Activated CD8-positive, alpha-beta T cell treated with anti-CD3 and anti-CD28 coated beads, Interleukin-2, amount 10 ng/mL, durations not matched to agents 7 days and 5 days (primary cell): ENCODE measurements around the gene C11orf98. TPM values are rescaled to one million over a fixed set of nuclear protein-coding genes. Genes with fewer than 3 reads are reported as not detected.

Source experiments
- ATAC-seq: fragments of 150-1000 bp; cut with Tn5 transposase; one replicate; pipeline ENCODE4 v1.10.0; 2021; ENCODE audit warnings: moderate library complexity
- CTCF ChIA-PET: fragments of 350-600 bp; sonication (Branson Sonifier 250); formaldehyde crosslinking; loops from one replicate; lab custom pipeline; 2021; ENCODE audit warnings: antibody characterized with exemption; lab: Charles Lee
- POLR2A ChIA-PET: fragments of 350-600 bp; sonication (Branson Sonifier 250); formaldehyde crosslinking; loops from one replicate; lab custom pipeline; 2021; ENCODE audit warnings: antibody characterized with exemption; lab: Charles Lee
- DNase-seq: peaks from one replicate; pipeline ENCODE4 v3.0.0-alpha.2; 2020
- H3K27ac Mint-ChIP-seq: one replicate; pipeline ENCODE4 v1.8.0; 2021; ENCODE audit warnings: mild to moderate bottlenecking, mixed read lengths
- H3K27me3 Mint-ChIP-seq: one replicate; pipeline ENCODE4 v1.8.0; 2021; ENCODE audit warnings: low read depth, mixed read lengths
- H3K36me3 Mint-ChIP-seq: one replicate; pipeline ENCODE4 v1.8.0; 2021; ENCODE audit warnings: low read depth, mixed read lengths
- H3K4me1 Mint-ChIP-seq: one replicate; pipeline ENCODE4 v1.8.0; 2021; ENCODE audit warnings: low read depth, mixed read lengths
- H3K4me3 Mint-ChIP-seq: one replicate; pipeline ENCODE4 v1.8.0; 2021; ENCODE audit warnings: mild to moderate bottlenecking, mixed read lengths
- H3K9me3 Mint-ChIP-seq: one replicate; pipeline ENCODE4 v1.8.0; 2022; ENCODE audit warnings: mixed read lengths; ENCODE audit not compliant: insufficient read depth
- total RNA-seq, 2 experiments: library from RNA; stranded (reverse); gene quantifications; one replicate each; pipeline ENCODE4 v1.2.3, GENCODE V29; 2021

Gene C11orf98
- 100 to 1,000 TPM; 131 to 133 TPM for total RNA-seq

DNA sequence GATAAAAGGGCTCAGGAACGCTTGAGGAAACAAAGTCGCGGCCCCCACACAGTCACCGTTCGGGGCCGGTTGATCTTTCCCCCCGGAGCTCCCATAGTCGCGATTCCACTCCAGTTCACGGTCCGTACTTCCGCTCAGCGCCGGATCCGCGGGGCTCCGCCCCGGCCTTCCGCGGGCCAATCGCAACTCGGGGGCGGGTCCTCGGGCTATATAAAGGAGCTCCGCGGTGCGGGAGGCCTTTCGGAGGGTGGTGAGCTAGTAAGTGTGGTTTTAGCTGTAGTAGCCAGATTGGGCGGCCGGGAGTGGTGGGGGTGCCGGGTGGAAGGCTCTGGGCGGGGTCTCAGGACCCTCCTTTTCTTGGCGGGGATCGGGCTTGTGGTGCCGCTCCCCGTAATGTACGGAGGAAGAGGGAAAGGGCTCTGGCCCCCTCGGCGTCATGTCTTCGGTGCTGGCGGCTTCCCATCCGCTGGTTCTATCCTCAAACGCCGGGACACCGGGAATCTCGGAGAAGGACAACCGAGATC, at the start of gene C11orf98, which contains the start of gene CSKMT:
Gene C11orf98, minus strand, starts transcription at position 136 of the 524 bp plus-strand sequence. Its CDS starts 41 bp downstream, at position 95.
Gene CSKMT, plus strand, starts transcription at position 238 of the 524 bp plus-strand sequence. CDS start 568 bp downstream, outside the sequence.
- ChIA-PET POLR2A (interaction anchor here (0.5 to 6.1 kb wide), 53 partner anchors 9 to 1751 kb away, joined by 3 to 76 read pairs (median 6); partner anchors contain the start of genes B3GAT3, BSCL2, EEF1G and GANAB), CTCF (interaction anchor here (0.8 to 3.4 kb wide), 31 partner anchors 10 to 272 kb away, joined by 3 to 23 read pairs (median 4); partner anchors contain the start of genes EML3, HNRNPUL2, INTS5 and POLR2G)
- no peaks in the 10 kb centered on the region for H3K27me3 Mint-ChIP-seq
- H3K27ac Mint-ChIP-seq, result peak within 1 kb of the TSS; percentile 93
- no peaks in the 10 kb centered on the region for H3K9me3 Mint-ChIP-seq
- peak; percentile 93 for ATAC-seq
- peak; percentile 97 for DNase-seq
- H3K4me1 Mint-ChIP-seq, result peaks cover 38% of the 10 kb centered on the region
- H3K36me3 Mint-ChIP-seq, result peaks cover 59% of the 10 kb centered on the region
- H3K4me3 Mint-ChIP-seq, result peak within 1 kb of the TSS; percentile 98

DNA sequence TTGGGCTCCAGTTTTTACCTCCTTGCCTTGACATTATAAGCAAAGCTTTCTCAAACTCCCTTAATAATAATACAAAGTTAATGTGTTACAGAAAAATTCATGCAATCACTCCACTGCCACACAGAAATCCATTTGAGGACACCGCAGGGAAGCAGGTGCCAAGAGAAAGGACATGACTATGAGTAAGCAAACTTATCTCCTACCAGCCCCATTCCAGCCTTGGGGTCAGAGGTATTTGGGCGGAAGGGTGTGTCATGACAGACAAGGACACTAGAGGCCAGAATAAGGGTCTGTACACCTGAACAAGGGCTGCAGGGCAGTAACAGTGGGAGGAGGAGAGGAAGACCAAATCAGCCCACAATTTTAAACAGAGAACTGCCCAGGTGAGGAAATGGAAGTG, 48.3 kb upstream of the C11orf98 start:
- DNase-seq (no peak), ATAC-seq (no peak)
- H3K9me3 Mint-ChIP-seq, result no peaks in the 10 kb centered on the region
- peak overlapping the region; percentile 79 for H3K27ac Mint-ChIP-seq
- no peaks in the 10 kb centered on the region for H3K27me3 Mint-ChIP-seq
- H3K4me3 Mint-ChIP-seq, result peak overlapping the region; percentile 39
- H3K36me3 Mint-ChIP-seq, result peaks cover 79% of the 10 kb centered on the region
- POLR2A ChIA-PET, result interaction anchor here (1.1 to 11.7 kb wide), 4 partner anchors 13 to 142 kb away, joined by 3 to 123 read pairs (median 6); partner anchors contain the start of genes GANAB, HNRNPUL2 and TTC9C
- peaks cover 77% of the 10 kb centered on the region for H3K4me1 Mint-ChIP-seq
- CTCF ChIA-PET, result interaction anchor here (0.9 to 1.1 kb wide), 2 partner anchors 24 to 33 kb away, joined by 3 to 5 read pairs; no protein-coding TSS in a partner anchor

DNA sequence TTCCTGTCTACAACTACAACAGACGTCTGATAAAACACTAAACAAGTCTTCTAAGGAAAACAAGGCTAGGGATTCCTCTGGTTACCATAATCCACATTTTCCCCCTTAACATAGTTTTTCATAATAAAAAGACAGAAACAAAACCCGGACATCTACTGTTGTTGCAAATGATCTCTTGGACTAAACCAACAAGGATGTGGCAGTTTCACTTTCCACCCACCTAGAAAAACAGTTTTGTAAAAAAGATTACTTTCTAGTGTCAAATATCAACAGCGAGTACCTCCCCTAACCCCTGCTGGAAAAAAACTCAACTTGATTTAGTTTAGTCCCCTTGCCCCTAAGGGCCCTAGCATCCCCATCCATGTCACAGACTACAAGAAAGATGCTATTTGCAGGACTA, 47.9 kb upstream of the C11orf98 start:
- POLR2A ChIA-PET, result interaction anchor here (1.1 to 11.7 kb wide), 4 partner anchors 13 to 143 kb away, joined by 3 to 123 read pairs (median 6); partner anchors contain the start of genes GANAB, HNRNPUL2 and TTC9C
- peaks cover 77% of the 10 kb centered on the region for H3K4me1 Mint-ChIP-seq
- H3K27me3 Mint-ChIP-seq, result no peaks in the 10 kb centered on the region
- peaks cover 76% of the 10 kb centered on the region for H3K36me3 Mint-ChIP-seq
- no peak for DNase-seq
- peak overlapping the region; percentile 39 for H3K4me3 Mint-ChIP-seq
- no peak for ATAC-seq
- CTCF ChIA-PET, result interaction anchor here (1.0 to 1.2 kb wide), 2 partner anchors 122 to 145 kb away, joined by 3 to 4 read pairs; partner anchors contain the start of gene TUT1
- H3K9me3 Mint-ChIP-seq, result no peaks in the 10 kb centered on the region
- H3K27ac Mint-ChIP-seq, result peak overlapping the region; percentile 79

DNA sequence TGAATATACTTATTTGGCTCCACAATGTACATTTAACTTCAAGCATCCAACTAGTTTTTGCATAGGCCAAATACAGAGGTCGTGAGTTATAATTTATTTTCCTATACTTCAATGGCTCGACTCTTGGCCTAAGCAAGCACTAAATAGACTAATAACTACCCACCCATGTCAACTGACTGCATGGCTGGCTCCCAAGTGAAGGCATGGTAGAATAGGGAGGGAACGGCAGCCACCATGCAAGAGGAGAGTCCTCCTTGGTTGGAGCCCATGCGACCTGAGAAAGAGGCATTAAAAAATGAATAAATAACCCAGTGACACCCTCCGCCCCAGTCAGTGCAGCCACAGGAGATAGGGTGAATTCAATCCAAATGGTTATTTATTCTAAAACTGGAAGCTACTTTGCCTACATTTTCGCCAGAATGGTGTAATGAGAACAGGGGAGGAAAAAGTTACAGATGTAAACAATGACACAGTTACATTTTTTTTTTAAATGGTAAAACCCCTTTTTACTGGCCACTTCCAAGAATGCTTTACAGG, 47.3 kb upstream of the C11orf98 start:
- POLR2A ChIA-PET, result interaction anchor here (0.6 to 11.7 kb wide), 5 partner anchors 14 to 143 kb away, joined by 3 to 123 read pairs (median 4); partner anchors contain the start of genes GANAB, HNRNPUL2 and TTC9C

DNA sequence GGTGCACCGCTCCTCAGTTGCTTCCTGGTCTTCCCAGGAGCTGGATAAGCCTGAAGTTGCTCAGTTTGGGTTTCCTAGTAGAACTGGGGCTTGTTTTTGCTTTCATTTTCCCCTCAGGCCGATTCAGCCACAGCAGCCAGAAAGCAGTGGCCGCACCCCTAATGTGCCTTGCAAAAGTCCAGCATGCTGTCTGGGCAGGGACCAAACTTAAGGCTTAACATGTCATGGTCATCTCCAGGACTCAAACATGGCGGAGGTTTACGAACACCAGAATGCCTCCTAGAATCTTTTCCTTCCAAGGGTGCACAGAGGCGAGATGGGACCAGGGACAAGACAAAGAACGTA, 45.0 kb upstream of the C11orf98 start:
- POLR2A ChIA-PET, result interaction anchor here (0.6 to 11.7 kb wide), 19 partner anchors 8 to 172 kb away, joined by 3 to 123 read pairs (median 5); partner anchors contain the start of genes C11orf98, CSKMT, HNRNPUL2 and LBHD1
- DNase-seq (peak; percentile 59), ATAC-seq (no peak)
- Mint-ChIP-seq H3K4me1 (peaks cover 77% of the 10 kb centered on the region), H3K36me3 (peaks cover 60% of the 10 kb centered on the region), H3K27me3 (no peaks in the 10 kb centered on the region), H3K27ac (peak overlapping the region; percentile 95), H3K9me3 (no peaks in the 10 kb centered on the region), H3K4me3 (peak overlapping the region; percentile 85)
- CTCF ChIA-PET, result interaction anchor here (1.0 to 3.6 kb wide), 5 partner anchors 17 to 285 kb away, joined by 4 to 15 read pairs (median 5); partner anchors contain the start of gene HNRNPUL2

More for the DNA sequence above, 47.3 kb upstream of the C11orf98 start:
- CTCF ChIA-PET, result interaction anchor here (1.0 to 1.2 kb wide), 2 partner anchors 121 to 145 kb away, joined by 3 to 4 read pairs; partner anchors contain the start of gene TUT1
- H3K36me3 Mint-ChIP-seq, result peaks cover 72% of the 10 kb centered on the region
- H3K27ac Mint-ChIP-seq, result peak overlapping the region; percentile 79
- peaks cover 78% of the 10 kb centered on the region for H3K4me1 Mint-ChIP-seq
- no peak for ATAC-seq
- H3K9me3 Mint-ChIP-seq, result no peaks in the 10 kb centered on the region
- peak overlapping the region; percentile 3 for H3K4me3 Mint-ChIP-seq
- H3K27me3 Mint-ChIP-seq, result no peaks in the 10 kb centered on the region
- DNase-seq, result no peak

DNA sequence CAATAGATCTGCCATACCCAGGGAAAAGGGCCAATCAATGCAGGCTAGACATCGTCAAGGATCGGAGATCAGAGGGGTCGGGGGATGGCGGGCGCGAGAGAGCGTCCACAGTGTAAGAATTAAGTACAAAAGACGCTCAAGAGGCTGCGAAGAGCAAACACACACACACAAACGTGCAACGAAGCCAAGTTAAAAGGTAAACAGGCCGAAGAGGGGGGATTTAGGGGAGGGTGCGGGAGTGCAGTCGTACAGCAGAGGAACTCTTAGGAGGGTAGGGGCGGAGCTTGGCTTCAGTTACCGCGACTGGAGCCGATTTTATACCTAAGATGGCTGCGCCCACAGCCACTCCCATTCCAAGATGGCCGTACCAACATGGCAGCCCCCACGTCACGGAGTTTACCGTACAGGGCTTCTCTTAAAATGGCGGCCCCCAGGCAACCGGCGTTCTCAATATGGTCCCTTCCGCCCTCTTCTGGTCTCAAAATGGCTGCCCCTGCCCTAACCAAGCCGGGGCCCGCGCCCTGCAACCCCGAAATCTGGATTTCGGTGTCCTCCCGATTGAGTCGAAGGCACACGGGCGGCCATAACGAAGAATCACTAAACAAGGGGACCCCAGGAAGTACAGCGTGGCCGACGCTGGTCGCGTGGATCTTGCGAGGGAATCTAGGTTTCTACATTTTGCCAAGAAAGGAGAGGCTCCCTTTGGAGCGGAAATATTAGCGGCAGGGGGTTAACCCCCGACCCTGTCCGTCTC, 44.4 kb upstream of the C11orf98 start:
- H3K36me3 Mint-ChIP-seq, result peaks cover 56% of the 10 kb centered on the region
- peak overlapping the region; percentile 85 for H3K4me3 Mint-ChIP-seq
- peak overlapping the region; percentile 95 for H3K27ac Mint-ChIP-seq
- peaks cover 73% of the 10 kb centered on the region for H3K4me1 Mint-ChIP-seq
- ChIA-PET CTCF (interaction anchor here (1.0 to 3.6 kb wide), 6 partner anchors 18 to 285 kb away, joined by 3 to 15 read pairs (median 4); partner anchors contain the start of gene HNRNPUL2), POLR2A (interaction anchor here (0.6 to 11.7 kb wide), 31 partner anchors 8 to 570 kb away, joined by 3 to 123 read pairs (median 5); partner anchors contain the start of genes C11orf98, CSKMT, EEF1G and HNRNPUL2)
- peak; percentile 99 for DNase-seq
- peak; percentile 79 for ATAC-seq
- H3K27me3 Mint-ChIP-seq, result no peaks in the 10 kb centered on the region
- no peaks in the 10 kb centered on the region for H3K9me3 Mint-ChIP-seq

DNA sequence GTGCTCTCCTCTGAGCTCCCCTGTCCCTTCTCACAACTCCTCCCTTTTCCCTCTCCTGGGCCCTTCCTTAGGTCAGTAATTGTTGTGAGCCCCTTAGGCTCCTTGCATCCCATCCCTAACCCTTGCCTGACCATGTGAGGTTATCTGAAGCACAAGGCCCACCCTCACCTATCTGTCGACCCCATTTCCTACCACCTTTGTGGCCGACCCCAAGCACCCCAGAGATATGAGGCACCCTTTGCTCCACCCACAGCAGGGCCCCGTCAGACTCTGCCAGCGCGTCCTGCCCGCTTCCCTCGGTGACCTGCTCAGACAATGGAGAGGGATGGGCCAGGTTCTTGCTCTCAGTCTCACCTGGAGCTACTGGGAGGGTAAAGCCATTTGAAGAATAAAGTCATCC, 43.8 kb upstream of the C11orf98 start:
- Mint-ChIP-seq H3K9me3 (no peaks in the 10 kb centered on the region), H3K27ac (peak overlapping the region; percentile 95), H3K27me3 (no peaks in the 10 kb centered on the region), H3K4me3 (peak overlapping the region; percentile 85), H3K36me3 (peaks cover 51% of the 10 kb centered on the region), H3K4me1 (peaks cover 67% of the 10 kb centered on the region)
- POLR2A ChIA-PET, result interaction anchor here (0.6 to 11.7 kb wide), 26 partner anchors 9 to 569 kb away, joined by 3 to 123 read pairs (median 6); partner anchors contain the start of genes C11orf98, CSKMT, EEF1G and HNRNPUL2
- ATAC-seq, result peak; percentile 36
- CTCF ChIA-PET, result interaction anchor here (1.0 to 3.6 kb wide), 7 partner anchors 11 to 284 kb away, joined by 3 to 15 read pairs (median 4); partner anchors contain the start of genes HNRNPUL2 and TUT1
- peak; percentile 73 for DNase-seq

DNA sequence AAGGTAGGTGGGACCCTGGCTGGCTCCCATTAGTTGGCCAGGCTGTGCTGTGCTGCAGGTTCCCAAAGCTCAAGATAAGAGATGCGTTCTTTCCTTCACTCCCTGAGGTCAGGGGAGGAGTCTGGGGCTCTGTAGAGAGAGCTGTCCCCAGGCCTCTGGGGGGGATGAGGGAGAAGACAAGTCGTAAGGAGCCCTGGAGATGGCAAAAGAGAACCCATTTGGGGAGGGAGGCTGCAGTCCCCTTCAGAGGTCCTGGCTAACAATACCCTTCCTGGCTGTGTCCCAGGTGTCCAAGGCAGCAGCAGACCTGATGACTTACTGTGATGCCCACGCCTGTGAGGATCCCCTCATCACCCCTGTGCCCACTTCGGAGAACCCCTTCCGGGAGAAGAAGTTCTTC, 43.4 kb upstream of the C11orf98 start:
- ATAC-seq (no peak), DNase-seq (no peak)
- H3K9me3 Mint-ChIP-seq, result no peaks in the 10 kb centered on the region
- peaks cover 47% of the 10 kb centered on the region for H3K36me3 Mint-ChIP-seq
- H3K4me1 Mint-ChIP-seq, result peaks cover 63% of the 10 kb centered on the region
- ChIA-PET POLR2A (interaction anchor here (0.9 to 11.7 kb wide), 23 partner anchors 9 to 173 kb away, joined by 3 to 123 read pairs (median 6); partner anchors contain the start of genes C11orf98, CSKMT, EEF1G and HNRNPUL2), CTCF (interaction anchor here (0.8 to 3.6 kb wide), 5 partner anchors 11 to 148 kb away, joined by 3 to 15 read pairs (median 3); partner anchors contain the start of genes HNRNPUL2 and TUT1)
- peak overlapping the region; percentile 95 for H3K27ac Mint-ChIP-seq
- H3K27me3 Mint-ChIP-seq, result no peaks in the 10 kb centered on the region
- peak overlapping the region; percentile 85 for H3K4me3 Mint-ChIP-seq

DNA sequence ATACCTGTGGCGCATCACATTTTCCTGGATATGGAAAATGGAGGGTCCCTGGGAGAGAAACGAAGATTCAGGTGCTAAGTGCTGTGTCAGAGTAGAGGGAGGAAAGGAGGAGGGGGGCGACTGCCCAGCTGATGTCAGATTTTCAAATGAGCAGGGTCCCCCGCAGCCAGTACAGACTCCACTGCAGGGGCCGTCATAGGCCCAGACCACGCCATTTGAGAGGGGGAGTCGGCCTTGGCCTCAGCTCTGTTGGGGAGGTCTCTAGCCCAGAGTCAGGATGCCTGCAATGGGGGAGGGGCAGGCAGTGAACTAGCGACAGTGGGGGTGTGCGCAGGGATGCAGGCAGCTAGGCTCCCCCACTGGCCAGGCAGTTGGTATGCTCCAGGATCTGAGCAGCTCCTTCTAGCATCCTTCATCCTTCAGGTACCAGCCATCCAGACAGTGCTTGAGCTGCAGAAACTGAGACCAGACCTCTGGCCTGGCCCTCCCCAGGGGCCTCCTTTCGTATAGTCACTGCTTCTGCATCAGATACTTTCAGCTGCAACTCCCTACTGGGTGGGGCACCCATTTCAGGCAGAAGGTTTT, 42.4 kb upstream of the C11orf98 start, which contains the start of the genes BSCL2 and GNG3:
Gene BSCL2, minus strand, starts transcription at position 148 of the 585 bp plus-strand sequence. CDS start 229 bp downstream, outside the sequence.
Gene GNG3, plus strand, starts transcription at position 400 of the 585 bp plus-strand sequence. CDS start 620 bp downstream, outside the sequence.
- peaks cover 53% of the 10 kb centered on the region for H3K4me1 Mint-ChIP-seq
- no peaks in the 10 kb centered on the region for H3K9me3 Mint-ChIP-seq
- H3K4me3 Mint-ChIP-seq, result peak within 1 kb of the TSS; percentile 85
- peaks cover 41% of the 10 kb centered on the region for H3K36me3 Mint-ChIP-seq
- ATAC-seq (no peak), DNase-seq (peak; percentile 35)
- POLR2A ChIA-PET, result interaction anchor here (0.8 to 11.7 kb wide), 10 partner anchors 19 to 148 kb away, joined by 3 to 123 read pairs (median 6); partner anchors contain the start of genes C11orf98, CSKMT, EEF1G and HNRNPUL2
- H3K27me3 Mint-ChIP-seq, result no peaks in the 10 kb centered on the region
- CTCF ChIA-PET, result interaction anchor here (0.6 to 2.6 kb wide), 3 partner anchors 13 to 27 kb away, joined by 4 to 19 read pairs (median 4); partner anchors contain the start of gene HNRNPUL2
- H3K27ac Mint-ChIP-seq, result peak within 1 kb of the TSS; percentile 95

DNA sequence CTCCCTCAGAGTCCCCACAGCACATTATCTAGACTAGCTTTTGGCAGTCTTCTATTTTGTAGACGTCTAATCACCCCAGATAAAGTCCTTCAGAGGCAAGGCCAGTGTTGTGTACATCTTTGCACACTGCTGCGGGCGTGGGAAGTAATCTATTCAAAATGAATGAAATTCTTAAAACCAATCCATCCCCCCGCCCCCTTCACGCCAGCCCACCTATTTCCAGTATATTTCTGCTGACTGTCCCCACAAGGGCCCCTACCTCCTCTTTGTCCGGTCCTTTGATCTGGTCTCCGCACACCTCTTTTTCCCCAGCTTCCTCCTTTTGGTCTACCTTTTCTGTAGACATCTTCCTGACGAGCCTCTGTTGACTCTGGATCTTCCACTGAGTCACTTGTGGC, 41.8 kb upstream of the C11orf98 start:
- CTCF ChIA-PET, result interaction anchor here (0.6 to 2.6 kb wide), 5 partner anchors 12 to 115 kb away, joined by 4 to 19 read pairs (median 4); partner anchors contain the start of genes HNRNPUL2 and TUT1

More for the DNA sequence above, 41.8 kb upstream of the C11orf98 start:
- Mint-ChIP-seq H3K9me3 (no peaks in the 10 kb centered on the region), H3K4me3 (peak overlapping the region; percentile 32), H3K36me3 (peaks cover 40% of the 10 kb centered on the region), H3K27ac (peak overlapping the region; percentile 59), H3K27me3 (no peaks in the 10 kb centered on the region), H3K4me1 (peaks cover 49% of the 10 kb centered on the region)
- ATAC-seq, result no peak
- no peak for DNase-seq
- POLR2A ChIA-PET, result interaction anchor here (1.2 to 11.7 kb wide), 8 partner anchors 19 to 134 kb away, joined by 3 to 123 read pairs (median 7); partner anchors contain the start of genes C11orf98, CSKMT, EEF1G and HNRNPUL2
